Brain microvascular endothelial cell (primary cell): ENCODE results near the gene ANP32A.

Experiments used
- DNase-seq: peaks from one replicate; pipeline ENCODE4 v3.0.0-alpha.2; 2020
- H3K27ac ChIP-seq: fragments of 250-450 bp; sonication (Bioruptor Pico); 2 replicates; pipeline ENCODE4 v1.5.1; 2020; ENCODE audit warnings: mild to moderate bottlenecking, moderate library complexity
- H3K27me3 ChIP-seq: fragments of 250-450 bp; sonication (Bioruptor Pico); replicated peaks from 2 replicates; pipeline ENCODE4 v1.5.1; 2020; ENCODE audit warnings: mild to moderate bottlenecking
- H3K36me3 ChIP-seq: fragments of 250-450 bp; sonication (Bioruptor Pico); replicated peaks from 2 replicates; pipeline ENCODE4 v1.5.1; 2020; ENCODE audit warnings: mild to moderate bottlenecking
- H3K4me3 ChIP-seq: 2 replicates; pipeline ENCODE4 v1.5.1; 2011; ENCODE audit warnings: low read depth, mild to moderate bottlenecking, control low read depth, low read length, moderate library complexity
- in situ Hi-C: cut with HindIII; loops from 2 replicates; pipeline ENCODE4 v1.10.0; 2017; ENCODE audit warnings: low sequenced_read_pairs, low pct_ligation_motif_present
- TF ChIP-seq, protein P1 (sequence below): IDR thresholded peaks from 2 replicates; pipeline ENCODE4 v1.5.1; 2011; ENCODE audit warnings: low read depth, mild to moderate bottlenecking, moderate library complexity, low read length, control low read depth, inconsistent platforms; ENCODE audit errors: missing control alignments

The ANP32A gene

DNA sequence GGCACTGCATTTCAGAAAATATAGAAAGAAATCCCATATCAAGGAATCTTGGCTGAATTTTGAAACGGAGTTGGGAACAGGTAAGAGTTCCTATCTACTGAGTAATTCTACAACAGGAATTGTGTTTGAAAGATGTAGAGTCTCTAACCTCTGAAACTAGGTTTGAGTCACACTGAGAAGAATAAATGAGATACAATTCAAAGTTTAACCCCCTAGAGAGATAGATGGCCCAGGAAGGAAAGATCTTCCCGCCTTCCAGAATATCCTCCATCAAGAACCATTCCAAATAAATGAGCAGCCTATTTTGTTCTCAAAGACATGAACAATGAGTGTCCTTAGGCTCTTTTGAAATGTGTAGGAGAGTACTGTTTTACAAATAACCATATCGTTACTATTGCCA is 2.9 kb upstream of the ANP32A start:
- no peak overlapping the region for H3K27ac ChIP-seq
- no peaks in the 10 kb centered on the region for H3K27me3 ChIP-seq
- TF ChIP-seq, protein P1, sequence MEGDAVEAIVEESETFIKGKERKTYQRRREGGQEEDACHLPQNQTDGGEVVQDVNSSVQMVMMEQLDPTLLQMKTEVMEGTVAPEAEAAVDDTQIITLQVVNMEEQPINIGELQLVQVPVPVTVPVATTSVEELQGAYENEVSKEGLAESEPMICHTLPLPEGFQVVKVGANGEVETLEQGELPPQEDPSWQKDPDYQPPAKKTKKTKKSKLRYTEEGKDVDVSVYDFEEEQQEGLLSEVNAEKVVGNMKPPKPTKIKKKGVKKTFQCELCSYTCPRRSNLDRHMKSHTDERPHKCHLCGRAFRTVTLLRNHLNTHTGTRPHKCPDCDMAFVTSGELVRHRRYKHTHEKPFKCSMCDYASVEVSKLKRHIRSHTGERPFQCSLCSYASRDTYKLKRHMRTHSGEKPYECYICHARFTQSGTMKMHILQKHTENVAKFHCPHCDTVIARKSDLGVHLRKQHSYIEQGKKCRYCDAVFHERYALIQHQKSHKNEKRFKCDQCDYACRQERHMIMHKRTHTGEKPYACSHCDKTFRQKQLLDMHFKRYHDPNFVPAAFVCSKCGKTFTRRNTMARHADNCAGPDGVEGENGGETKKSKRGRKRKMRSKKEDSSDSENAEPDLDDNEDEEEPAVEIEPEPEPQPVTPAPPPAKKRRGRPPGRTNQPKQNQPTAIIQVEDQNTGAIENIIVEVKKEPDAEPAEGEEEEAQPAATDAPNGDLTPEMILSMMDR: no peak
- DNase-seq: no peak
- in situ Hi-C loops: no loop called here
- H3K36me3 ChIP-seq: no peaks in the 10 kb centered on the region
- no peak overlapping the region for H3K4me3 ChIP-seq

DNA sequence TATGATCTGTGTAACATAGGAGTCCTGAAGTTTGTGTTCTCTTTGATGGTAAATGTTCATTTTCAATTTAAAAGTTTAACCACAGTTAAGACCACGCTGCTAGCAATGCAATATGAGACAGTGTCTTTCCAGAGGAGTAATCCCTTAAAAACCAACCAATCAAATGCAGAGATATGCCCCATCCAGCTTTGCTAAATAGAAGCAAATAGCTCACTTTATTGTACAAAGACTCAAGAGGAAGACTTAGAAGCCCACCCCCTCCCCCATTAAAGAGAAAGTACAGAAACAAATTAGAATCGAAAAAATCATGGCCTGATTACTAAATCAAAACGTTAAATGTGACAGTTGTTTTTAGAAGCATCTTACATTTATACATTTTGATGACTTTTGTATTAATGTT is 2.1 kb upstream of the ANP32A start:
- TF ChIP-seq, protein P1: no peak
- in situ Hi-C loops: no loop called here
- Histone ChIP-seq H3K27ac (no peak overlapping the region), H3K36me3 (no peaks in the 10 kb centered on the region), H3K4me3 (no peak overlapping the region), H3K27me3 (no peaks in the 10 kb centered on the region)
- no peak for DNase-seq

DNA sequence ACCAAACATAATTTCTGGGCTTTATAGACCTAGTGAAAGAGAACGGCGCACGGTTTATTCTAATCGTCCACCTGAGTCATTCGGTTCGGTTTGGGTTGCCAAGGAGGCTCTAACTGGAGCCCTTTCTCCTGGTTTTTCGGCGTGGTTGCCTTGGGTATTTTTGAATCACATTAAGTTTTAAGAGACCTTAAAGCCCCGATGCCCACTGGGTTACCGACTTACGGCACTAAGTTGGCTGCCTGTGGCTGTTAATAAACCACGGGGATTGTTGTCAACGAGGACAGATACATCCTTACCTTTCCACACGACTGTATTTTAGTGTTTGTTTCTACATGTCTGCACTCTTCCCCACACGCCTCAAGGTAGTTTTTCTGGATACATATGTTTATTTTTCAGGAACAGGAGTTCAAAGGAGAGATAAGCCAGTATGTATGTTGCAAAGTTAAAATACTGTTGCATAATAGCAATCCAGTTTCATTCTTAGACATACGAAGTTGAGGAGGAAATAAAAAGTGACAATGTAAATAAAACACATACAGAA is 1.2 kb upstream of the ANP32A start:
- TF ChIP-seq, protein P1: no peak
- DNase-seq: no peak
- H3K4me3 ChIP-seq: peak overlapping the region; percentile 95
- in situ Hi-C loops: no loop called here
- no peaks in the 10 kb centered on the region for H3K36me3 ChIP-seq
- no peak overlapping the region for H3K27ac ChIP-seq
- no peaks in the 10 kb centered on the region for H3K27me3 ChIP-seq

DNA sequence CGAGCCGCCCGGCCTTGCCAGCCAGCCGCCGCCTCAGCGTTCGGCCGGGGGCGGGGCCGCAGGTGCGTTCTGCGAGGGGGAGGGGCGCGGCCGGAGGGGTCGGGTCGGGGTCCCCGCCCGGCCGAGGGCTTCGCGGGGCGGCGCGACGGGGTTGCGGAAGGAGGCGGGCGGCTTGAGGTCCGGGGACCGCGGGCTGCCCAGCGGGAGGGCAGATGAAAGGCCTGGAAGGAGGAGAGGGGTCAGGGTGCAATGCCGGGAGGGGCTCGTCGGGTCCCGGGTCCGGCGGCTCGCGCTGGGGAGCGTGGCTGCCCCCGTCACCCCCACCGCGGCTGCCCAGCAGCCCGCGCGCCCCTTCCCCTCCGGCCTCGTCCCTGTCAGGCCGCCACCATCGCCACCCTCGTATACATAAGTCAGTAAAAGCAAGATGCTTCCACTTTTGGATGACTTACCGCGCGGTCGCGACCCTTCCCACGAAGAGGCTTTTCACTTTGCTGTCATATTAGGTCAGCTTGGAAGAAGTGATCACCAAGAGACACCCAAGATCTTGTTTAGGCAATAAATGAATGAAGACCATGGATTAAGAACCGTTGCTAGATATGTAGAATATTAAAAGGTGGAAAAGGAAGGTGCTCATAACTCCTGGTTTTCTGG is 620 bp upstream of the ANP32A start:
- H3K4me3 ChIP-seq: peak overlapping the region; percentile 95
- H3K27me3 ChIP-seq: no peaks in the 10 kb centered on the region
- TF ChIP-seq, protein P1: no peak
- no peak for DNase-seq
- in situ Hi-C loops: no loop called here
- no peaks in the 10 kb centered on the region for H3K36me3 ChIP-seq
- no peak overlapping the region for H3K27ac ChIP-seq

DNA sequence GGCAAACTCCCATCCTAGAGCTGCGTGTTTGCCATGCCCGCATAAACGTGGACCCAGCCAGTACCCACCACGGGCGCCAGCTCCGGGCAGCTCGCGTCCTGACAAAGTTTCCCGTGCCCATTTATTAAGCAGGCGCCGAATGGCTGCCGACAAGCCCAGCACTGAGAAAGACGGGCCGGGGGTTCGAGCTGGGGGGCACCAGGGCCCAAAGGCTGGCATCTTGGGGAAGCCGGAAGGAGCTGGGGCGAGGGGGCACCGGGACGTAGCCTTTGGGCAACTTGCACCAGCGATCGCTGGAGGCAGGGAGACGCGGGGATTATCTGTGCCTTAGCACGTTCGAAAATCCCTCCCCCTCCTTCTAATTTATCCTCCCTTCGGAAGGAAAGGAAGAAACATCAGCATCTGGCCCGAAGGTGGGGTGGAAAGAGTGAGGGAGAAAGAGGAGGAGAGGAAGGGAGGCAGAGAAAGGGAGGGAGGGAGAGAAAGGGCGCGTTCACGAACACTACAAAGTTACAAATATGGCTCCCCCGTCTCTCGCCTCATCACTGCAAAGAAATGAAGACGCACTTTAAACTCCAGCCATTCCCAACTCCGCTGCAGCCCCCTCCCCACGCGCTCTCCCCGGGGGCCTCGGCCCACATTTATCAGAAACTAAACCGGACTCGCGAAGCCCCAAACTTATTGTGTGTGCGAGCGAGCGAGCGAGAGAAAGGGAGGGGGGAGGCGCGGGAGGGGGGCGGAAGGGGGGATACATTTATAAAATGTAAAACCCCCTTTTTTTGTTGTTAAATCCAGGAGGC is 1.0 kb downstream of the ANP32A start:
- DNase-seq: peak; percentile 31

More for the DNA sequence above, 1.0 kb downstream of the ANP32A start:
- H3K27ac ChIP-seq: peak overlapping the region; percentile 91
- in situ Hi-C loops: no loop called here
- peak overlapping the region; percentile 95 for H3K4me3 ChIP-seq
- no peaks in the 10 kb centered on the region for H3K36me3 ChIP-seq
- TF ChIP-seq, protein P1: no peak
- no peaks in the 10 kb centered on the region for H3K27me3 ChIP-seq
